B cell (primary cell): ENCODE data around the gene BRAP. TPM values are rescaled to one million over a fixed set of nuclear protein-coding genes. Genes with fewer than 3 reads are reported as not detected.
"Not testable (repeated sequence)": the region's sequence is repeated elsewhere in the genome, so short reads cannot be mapped to it uniquely, and the experiment has no call there.

Experiments used
- ATAC-seq: fragments of 200-7000 bp; cut with Tn5 transposase; one replicate; pipeline ENCODE4 v1.10.0; 2021; ENCODE audit warnings: low read depth, mild to moderate bottlenecking, moderate number of reproducible peaks, moderate library complexity
- CTCF ChIA-PET: fragments of 350-600 bp; sonication (Branson Sonifier 250); formaldehyde crosslinking; loops from one replicate; lab custom pipeline; 2021; ENCODE audit warnings: antibody characterized with exemption, inconsistent platforms; lab: Charles Lee
- POLR2A ChIA-PET: fragments of 350-600 bp; sonication (Branson Sonifier 250); formaldehyde crosslinking; loops from one replicate; lab custom pipeline; 2021; ENCODE audit warnings: antibody characterized with exemption; lab: Charles Lee
- DNase-seq: peaks from one replicate; pipeline ENCODE4 v3.0.0; 2013
- H2AFZ ChIP-seq: 2 replicates; pipeline ENCODE4 v1.6.1; 2012; ENCODE audit warnings: mild to moderate bottlenecking, low read depth, low read length; ENCODE audit not compliant: insufficient read depth, poor library complexity, severe bottlenecking
- H3K27ac ChIP-seq, 2 donors: 1 replicate in 1 of 2; 2 replicates in 1 of 2; pipeline ENCODE4 v1.5.1; 2012 to 2013; ENCODE audit warnings: low read length in 2 of 2, mild to moderate bottlenecking in 2 of 2, moderate library complexity in 1 of 2
- H3K27me3 ChIP-seq, 4 experiments: fragments of 200-600 bp in 1 of 4; sonication (generic) in 1 of 4; replicated peaks in 1 of 4; 1 replicate in 2 of 4; 2 replicates in 2 of 4; pipeline versions ENCODE4 v1.6.1 to v1.7.0; 2013 to 2016; ENCODE audit warnings: low read length in 3 of 4, mild to moderate bottlenecking in 2 of 4, mixed read lengths in 1 of 4, moderate library complexity in 1 of 4; ENCODE audit not compliant: insufficient read depth in 4 of 4, control insufficient read depth in 3 of 4; ENCODE audit errors: control extremely low read depth in 1 of 4
- H3K36me3 ChIP-seq, 2 experiments: replicated peaks in 1 of 2; 1 replicate in 1 of 2; 2 replicates in 1 of 2; pipeline versions ENCODE4 v1.6.1 to v1.7.1; 2013; ENCODE audit warnings: low read length in 1 of 2; ENCODE audit not compliant: insufficient read depth in 2 of 2, control insufficient read depth in 1 of 2; ENCODE audit errors: control extremely low read depth in 1 of 2, extremely low read depth in 1 of 2
- H3K4me1 ChIP-seq, 2 donors: fragments of 200-600 bp in 1 of 2; sonication (generic) in 1 of 2; 1 replicate in 1 of 2; 2 replicates in 1 of 2; pipeline versions ENCODE4 v1.5.1 to v1.6.1; 2013 to 2017; ENCODE audit warnings: low read length in 2 of 2; ENCODE audit not compliant: control insufficient read depth in 2 of 2, insufficient read depth in 2 of 2
- H3K4me2 ChIP-seq: replicated peaks from 2 replicates; pipeline ENCODE3; 2012; ENCODE audit warnings: mild to moderate bottlenecking, low read depth, low read length; ENCODE audit not compliant: poor library complexity, severe bottlenecking
- H3K4me3 ChIP-seq, 5 experiments: fragments of 200-600 bp in 1 of 5; sonication (generic) in 1 of 5; 1 replicate in 3 of 5; 2 replicates in 2 of 5; pipeline versions ENCODE4 v1.5.1 to v1.7.0; 2011 to 2016; ENCODE audit warnings: low read length in 4 of 5, mild to moderate bottlenecking in 4 of 5, low read depth in 2 of 5, control low read depth in 1 of 5, moderate library complexity in 1 of 5; ENCODE audit not compliant: insufficient read depth in 1 of 5; ENCODE audit errors: control extremely low read depth in 1 of 5, extremely low read depth in 1 of 5
- H3K79me2 ChIP-seq: fragments of 200-600 bp; sonication (generic); one replicate; pipeline ENCODE4 v1.6.0; 2016; ENCODE audit warnings: low read length; ENCODE audit not compliant: control insufficient read depth, insufficient read depth
- H3K9ac ChIP-seq: fragments of 200-600 bp; sonication (generic); 2 replicates; pipeline ENCODE4 v1.6.1; 2017; ENCODE audit warnings: mild to moderate bottlenecking, low read length, moderate library complexity
- H3K9me3 ChIP-seq, 3 donors: one replicate each; pipeline versions ENCODE4 v1.6.1 to v1.7.1; 2013; ENCODE audit warnings: low read length in 2 of 3; ENCODE audit not compliant: control insufficient read depth in 2 of 3, insufficient read depth in 1 of 3; ENCODE audit errors: control extremely low read depth in 1 of 3
- H4K20me1 ChIP-seq: 2 replicates; pipeline ENCODE4 v1.6.0; 2012; ENCODE audit warnings: mild to moderate bottlenecking, low read length; ENCODE audit not compliant: insufficient read depth, control insufficient read depth, poor library complexity, severe bottlenecking
- H3K27ac Mint-ChIP-seq: one replicate; pipeline ENCODE4 v1.8.0; 2021; ENCODE audit warnings: mixed read lengths
- H3K27me3 Mint-ChIP-seq: one replicate; pipeline ENCODE4 v1.8.0; 2021; ENCODE audit warnings: mixed read lengths
- H3K4me1 Mint-ChIP-seq: one replicate; pipeline ENCODE4 v1.8.0; 2021; ENCODE audit warnings: mixed read lengths
- H3K4me3 Mint-ChIP-seq: one replicate; pipeline ENCODE4 v1.8.0; 2021; ENCODE audit warnings: mixed read lengths
- H3K9me3 Mint-ChIP-seq: one replicate; pipeline ENCODE4 v1.8.0; 2022; ENCODE audit warnings: mixed read lengths; ENCODE audit not compliant: insufficient read depth
- EZH2 ChIP-seq: IDR thresholded peaks from 2 replicates; pipeline ENCODE4 v1.6.1; 2012; ENCODE audit warnings: borderline replicate concordance, low read depth, mild to moderate bottlenecking, moderate library complexity, low read length; ENCODE audit not compliant: insufficient read depth, poor library complexity, severe bottlenecking
- WGBS: methylation state at CpG from one replicate; pipeline ENCODE4 v1.1.5; 2013; ENCODE audit warnings: missing lambda C conversion rate; ENCODE audit not compliant: insufficient coverage; 5-methylcytosine and 5-hydroxymethylcytosine counted together
- intact Hi-C: fragments of 100-400 bp; cut with micrococcal nuclease; formaldehyde crosslinking; loops from one replicate; pipeline ENCODE4 v1.10.0; 2022
- polyA plus RNA-seq: library from polyadenylated mRNA; depleted of rRNA; stranded (reverse); fragments of >200 nt; gene quantifications from 2 replicates; pipeline ENCODE4 v1.2.3, GENCODE V29; 2012
- total RNA-seq, 2 donors: library from RNA; stranded (reverse); fragments of 120-200 nt in 1 of 2; gene quantifications; 1 replicate in 1 of 2; 2 replicates in 1 of 2; pipeline versions ENCODE4 v1.2.3 to v1.2.4, GENCODE V29; 2013 to 2022
- TF ChIP-seq, protein P1 (sequence below): fragments of 200-600 bp; IDR thresholded peaks from one replicate; pipeline ENCODE4 v1.8.0; 2022; ENCODE audit warnings: antibody characterized with exemption, mild to moderate bottlenecking

BRAP gene
- total and polyA plus RNA-seq, 2 donors (not counting 1 experiment from before 2014, with no cell fraction given), result 10.4 to 25.7 TPM

DNA sequence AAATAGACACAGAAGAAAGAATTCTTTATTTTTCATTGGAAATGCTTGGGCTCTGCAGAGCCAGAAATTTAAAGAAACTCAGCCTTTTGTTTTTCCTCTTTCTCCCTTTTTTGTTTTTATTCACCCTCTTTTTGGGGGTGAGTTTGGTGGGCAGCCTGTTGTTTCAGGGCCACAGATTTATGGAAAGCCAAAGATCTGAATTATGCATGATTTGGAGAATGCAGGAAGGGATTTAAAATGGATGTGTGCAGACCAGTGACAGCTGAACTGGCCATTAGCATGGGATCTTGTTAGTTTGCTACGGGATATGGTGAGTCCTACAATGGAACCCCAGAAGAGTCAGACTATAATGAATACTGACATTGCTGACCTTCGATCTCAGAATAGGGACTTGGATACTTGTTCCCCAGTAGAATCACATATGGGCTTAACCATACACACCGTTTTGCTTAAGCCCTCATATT is 79.0 kb downstream of the BRAP start:
- H3K27ac ChIP-seq, result no peak overlapping the region
- POLR2A ChIA-PET, result no interaction called here
- Mint-ChIP-seq H3K4me3 (no peak overlapping the region), H3K9me3 (no peaks in the 10 kb centered on the region), H3K4me1 (no peaks in the 10 kb centered on the region), H3K27ac (no peak overlapping the region), H3K27me3 (peaks cover 3% of the 10 kb centered on the region)
- TF ChIP-seq EZH2, result no peak
- TF ChIP-seq, protein P1, sequence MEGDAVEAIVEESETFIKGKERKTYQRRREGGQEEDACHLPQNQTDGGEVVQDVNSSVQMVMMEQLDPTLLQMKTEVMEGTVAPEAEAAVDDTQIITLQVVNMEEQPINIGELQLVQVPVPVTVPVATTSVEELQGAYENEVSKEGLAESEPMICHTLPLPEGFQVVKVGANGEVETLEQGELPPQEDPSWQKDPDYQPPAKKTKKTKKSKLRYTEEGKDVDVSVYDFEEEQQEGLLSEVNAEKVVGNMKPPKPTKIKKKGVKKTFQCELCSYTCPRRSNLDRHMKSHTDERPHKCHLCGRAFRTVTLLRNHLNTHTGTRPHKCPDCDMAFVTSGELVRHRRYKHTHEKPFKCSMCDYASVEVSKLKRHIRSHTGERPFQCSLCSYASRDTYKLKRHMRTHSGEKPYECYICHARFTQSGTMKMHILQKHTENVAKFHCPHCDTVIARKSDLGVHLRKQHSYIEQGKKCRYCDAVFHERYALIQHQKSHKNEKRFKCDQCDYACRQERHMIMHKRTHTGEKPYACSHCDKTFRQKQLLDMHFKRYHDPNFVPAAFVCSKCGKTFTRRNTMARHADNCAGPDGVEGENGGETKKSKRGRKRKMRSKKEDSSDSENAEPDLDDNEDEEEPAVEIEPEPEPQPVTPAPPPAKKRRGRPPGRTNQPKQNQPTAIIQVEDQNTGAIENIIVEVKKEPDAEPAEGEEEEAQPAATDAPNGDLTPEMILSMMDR, result no peak
- DNase-seq (no peak), ATAC-seq (no peak)
- H3K4me1 ChIP-seq, result no peaks in the 10 kb centered on the region
- CTCF ChIA-PET, result no interaction called here
- no peaks in the 10 kb centered on the region for H4K20me1 ChIP-seq
- H3K9ac ChIP-seq, result no peak overlapping the region
- no peak overlapping the region for H3K4me3 ChIP-seq
- H2AFZ ChIP-seq, result no peak overlapping the region
- 94% methylated on average over 2 of the region's 3 CpGs for WGBS
- H3K36me3 ChIP-seq, result no peaks in the 10 kb centered on the region
- H3K4me2 ChIP-seq, result no peak overlapping the region
- no peaks in the 10 kb centered on the region for H3K79me2 ChIP-seq
- no peaks in the 10 kb centered on the region for H3K9me3 ChIP-seq
- intact Hi-C loops, result no loop called here
- H3K27me3 ChIP-seq, result no peaks in the 10 kb centered on the region

GRCh38 chr12:111605911-111606766 is 79.6 kb downstream of the BRAP start:
- ATAC-seq (no peak), DNase-seq (no peak)
- Mint-ChIP-seq H3K27ac (no peak overlapping the region), H3K4me1 (no peaks in the 10 kb centered on the region), H3K27me3 (peaks cover 3% of the 10 kb centered on the region), H3K9me3 (no peaks in the 10 kb centered on the region), H3K4me3 (no peak overlapping the region)
- Histone ChIP-seq H3K79me2 (no peaks in the 10 kb centered on the region), H3K4me2 (no peak overlapping the region), H3K4me1 (no peaks in the 10 kb centered on the region), H3K27ac (no peak overlapping the region), H3K27me3 (no peaks in the 10 kb centered on the region), H3K9me3 (no peaks in the 10 kb centered on the region), H3K36me3 (no peaks in the 10 kb centered on the region), H2AFZ (no peak overlapping the region), H4K20me1 (no peaks in the 10 kb centered on the region), H3K9ac (no peak overlapping the region), H3K4me3 (no peak overlapping the region)
- intact Hi-C loops, result no loop called here
- POLR2A ChIA-PET, result no interaction called here
- no CpG with 5 or more reads among the region's 7 CpGs for WGBS
- CTCF ChIA-PET, result no interaction called here
- no peak for TF ChIP-seq EZH2
- TF ChIP-seq, protein P1, result no peak

DNA sequence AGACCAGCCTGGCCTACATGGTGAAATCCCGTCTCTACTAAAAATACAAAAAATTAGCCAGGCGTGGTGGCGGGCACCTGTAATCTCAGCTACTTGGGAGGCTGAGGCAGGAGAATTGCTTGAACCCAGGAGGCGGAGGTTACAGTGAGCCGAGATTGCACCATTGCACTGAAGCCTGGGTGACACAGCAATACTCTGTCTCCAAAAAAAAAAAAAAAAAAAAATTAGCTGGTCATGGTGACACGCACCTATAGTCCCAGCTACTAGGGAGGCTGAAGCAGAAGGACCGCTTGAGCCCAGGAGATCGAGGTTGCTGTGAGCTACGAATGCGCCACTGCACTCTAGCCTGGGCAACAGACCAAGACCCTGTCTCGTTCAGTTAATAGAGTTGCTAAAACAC is 82.9 kb downstream of the BRAP start:
- H3K4me1 Mint-ChIP-seq, H3K9ac ChIP-seq, H3K79me2 ChIP-seq, H3K36me3 ChIP-seq, H3K4me2 ChIP-seq, H3K9me3 ChIP-seq, H3K4me3 Mint-ChIP-seq, ATAC-seq, H3K4me3 ChIP-seq, H3K27ac ChIP-seq, H3K27me3 ChIP-seq, H2AFZ ChIP-seq, H3K4me1 ChIP-seq, H3K9me3 Mint-ChIP-seq, POLR2A ChIA-PET, intact Hi-C loops, H4K20me1 ChIP-seq, H3K27me3 Mint-ChIP-seq, H3K27ac Mint-ChIP-seq, CTCF ChIA-PET, DNase-seq: not testable (repeated sequence)
- WGBS, result 100% methylated on average over 3 of the region's 11 CpGs
